ENCODE data around the gene GALNT8.
"Not testable (repeated sequence)": the region's sequence is repeated elsewhere in the genome, so short reads cannot be mapped to it uniquely, and the experiment has no call there.

The GALNT8 gene

DNA sequence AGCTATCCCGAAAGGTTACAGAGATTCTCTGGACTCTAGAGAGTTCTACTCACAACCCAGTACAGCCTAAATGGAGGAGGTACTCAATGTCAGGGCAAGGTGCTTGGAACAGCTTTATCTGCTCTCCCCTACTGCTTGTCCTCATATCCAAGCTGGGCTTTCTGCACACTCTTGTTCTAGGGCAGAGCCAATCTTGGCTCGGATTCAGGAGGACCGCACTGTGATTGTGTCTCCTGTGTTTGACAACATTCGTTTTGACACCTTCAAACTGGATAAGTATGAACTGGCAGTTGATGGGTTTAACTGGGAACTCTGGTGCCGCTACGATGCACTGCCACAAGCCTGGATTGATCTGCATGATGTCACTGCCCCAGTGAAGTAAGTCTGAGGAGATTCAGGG is 25.0 kb downstream of the GALNT8 start:
- DNase-seq: no peak

DNA sequence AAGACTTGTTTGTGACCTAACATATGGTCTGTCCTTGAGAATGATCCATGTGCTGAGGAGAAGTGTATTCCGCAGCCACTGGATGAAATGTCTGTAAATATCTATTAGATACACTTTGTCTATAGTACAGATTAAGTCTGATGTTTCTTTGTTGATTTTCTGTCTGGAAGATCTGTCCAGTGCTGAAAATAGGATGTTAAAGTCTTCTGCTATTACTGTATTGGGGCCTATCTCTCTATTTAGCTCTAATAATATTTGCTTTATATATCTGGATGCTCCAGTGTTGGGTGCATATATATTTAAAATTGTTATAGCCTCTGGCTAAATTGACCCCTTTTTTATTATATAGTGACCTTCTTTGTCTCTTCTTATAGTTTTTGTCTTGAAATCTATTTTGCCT is 31.5 kb downstream of the GALNT8 start:
- not testable (repeated sequence) for DNase-seq

DNA sequence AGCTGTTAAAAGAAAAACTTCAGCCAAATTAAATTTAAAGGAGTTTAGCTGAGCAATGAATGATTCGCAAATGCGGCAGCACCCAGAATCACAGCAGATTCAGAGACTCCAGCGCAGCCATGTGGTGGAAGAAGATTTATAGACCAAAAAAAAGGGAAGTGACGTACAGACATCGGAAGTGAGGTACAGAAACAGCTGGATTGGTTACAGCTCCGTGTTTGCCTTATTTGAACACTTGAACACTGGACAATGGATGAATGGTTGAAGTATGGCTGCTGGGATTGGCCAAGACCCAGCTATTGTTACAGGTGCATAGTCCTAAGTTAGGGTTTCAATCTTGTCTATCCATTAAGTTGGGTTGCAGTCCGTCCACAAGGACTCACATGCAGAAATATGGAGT is 42.6 kb downstream of the GALNT8 start:
- DNase-seq: no peak

GRCh38 chr12:4763549-4763948 is 43.3 kb downstream of the GALNT8 start:
- DNase-seq: no peak

DNA sequence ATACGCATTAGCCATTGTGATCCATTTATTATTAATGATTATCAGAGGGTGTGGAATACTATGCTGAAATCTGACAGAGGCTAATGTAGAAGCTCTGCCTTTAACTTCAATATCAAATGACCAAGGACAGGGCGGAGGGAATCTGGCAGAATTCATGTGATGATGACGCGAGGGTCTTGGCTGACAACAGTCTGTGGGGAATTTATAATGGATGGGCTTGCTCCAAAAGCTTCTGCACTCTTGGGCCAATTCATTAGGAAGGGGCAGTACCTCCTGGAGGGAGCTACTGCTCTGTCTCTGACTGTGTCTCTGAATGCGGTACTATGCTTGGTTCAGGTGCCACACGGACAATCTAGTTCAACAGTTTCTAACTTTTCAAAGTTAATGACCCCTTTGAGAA is 46.2 kb downstream of the GALNT8 start:
- DNase-seq: no peak

- no peak for DNase-seq
Measured at GRCh38 chr12:4767186-4767585, 47.0 kb downstream of the GALNT8 start.

GRCh38 chr12:4768341-4768740 is 48.1 kb downstream of the GALNT8 start:
- DNase-seq: no peak

DNA sequence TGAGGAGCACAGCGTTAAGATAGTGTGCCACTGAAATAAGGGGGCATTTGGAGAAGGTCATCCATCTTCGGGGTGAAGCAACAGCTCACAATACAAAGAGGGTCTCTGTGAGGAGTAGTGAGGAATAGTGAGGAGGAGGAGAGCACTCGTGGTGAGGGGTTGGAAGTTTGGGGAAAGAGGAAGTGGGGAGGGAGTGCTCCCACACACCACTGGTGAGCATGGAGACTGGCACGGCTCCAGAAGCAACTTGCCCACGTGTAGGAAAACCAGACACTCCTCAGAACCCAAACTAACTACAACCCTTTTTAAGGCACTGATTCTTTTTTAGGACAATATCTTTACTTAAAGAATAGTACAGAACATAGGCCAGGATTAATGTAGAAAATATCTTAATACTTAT is 48.9 kb downstream of the GALNT8 start:
- no peak for DNase-seq

- DNase-seq: no peak
Measured at GRCh38 chr12:4771172-4771959, 51.2 kb downstream of the GALNT8 start.

- DNase-seq: no peak
Measured at GRCh38 chr12:4771960-4772566, 51.9 kb downstream of the GALNT8 start.

DNA sequence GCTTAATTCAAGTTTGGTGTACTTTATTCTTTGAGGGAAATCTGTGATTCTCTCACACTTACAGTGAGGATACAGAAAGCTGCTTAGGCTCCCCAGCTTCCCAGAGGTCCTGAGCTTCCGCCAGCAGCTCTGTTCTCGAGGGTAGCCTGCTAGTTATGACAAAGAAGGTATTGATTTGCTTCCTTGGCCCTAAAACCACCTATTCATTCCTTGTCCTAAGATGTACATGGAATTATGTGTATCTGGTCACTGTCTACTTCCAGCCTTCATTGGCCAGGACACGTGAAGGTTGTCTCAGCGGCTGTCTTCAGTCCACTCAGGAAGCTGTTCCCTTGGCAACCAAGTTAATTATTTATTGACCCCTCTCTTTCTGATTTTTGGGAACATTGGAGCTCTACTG is 55.7 kb downstream of the GALNT8 start:
- no peak for DNase-seq

GRCh38 chr12:4779749-4780148 is 59.5 kb downstream of the GALNT8 start:
- no peak for DNase-seq

DNA sequence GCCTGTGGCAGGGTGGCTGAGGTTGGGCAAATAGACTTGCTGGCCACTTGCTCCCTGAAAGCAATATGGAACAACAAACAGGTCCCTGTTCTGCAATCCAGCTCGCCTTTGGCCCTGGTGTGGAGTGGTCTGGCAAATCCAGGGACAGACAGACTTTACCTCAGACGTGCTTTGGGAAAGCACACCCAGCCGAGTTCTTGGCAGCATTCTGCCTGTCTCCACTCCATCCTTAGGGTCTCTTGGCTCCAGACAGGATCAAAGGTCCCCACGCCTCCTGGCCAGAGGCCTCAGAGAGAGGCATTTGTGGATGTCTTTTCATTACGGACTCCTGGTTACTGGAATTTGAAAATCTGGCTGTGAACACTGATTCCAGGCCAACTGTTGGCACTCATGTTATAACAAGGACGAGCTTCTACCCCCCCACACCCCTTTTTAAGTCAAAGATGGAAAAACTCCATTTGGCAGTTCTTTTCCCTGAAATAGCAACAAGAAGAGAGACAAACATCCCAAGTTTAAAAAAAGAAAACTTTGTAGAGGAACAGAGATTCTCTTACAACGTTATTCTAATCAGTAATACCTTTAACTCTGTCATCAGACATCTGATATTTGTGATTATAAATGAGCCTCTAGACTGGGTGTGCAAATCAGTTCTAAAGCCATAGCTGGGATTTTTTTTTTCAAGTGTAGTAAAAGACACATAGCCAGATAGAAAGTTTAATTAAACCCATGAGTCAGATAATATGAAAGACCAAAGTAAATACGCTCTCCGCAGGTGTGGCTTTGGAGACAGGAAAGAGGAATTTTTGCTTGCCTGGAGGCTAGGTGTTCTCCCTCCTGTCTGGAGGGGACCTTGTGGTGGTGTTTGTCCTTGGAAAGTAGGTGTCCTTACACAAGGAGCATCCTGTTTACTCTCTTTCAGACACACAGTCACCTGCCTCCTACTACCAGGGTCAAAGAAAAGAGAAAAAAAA is 60.7 kb downstream of the GALNT8 start:
- no peak for DNase-seq

DNA sequence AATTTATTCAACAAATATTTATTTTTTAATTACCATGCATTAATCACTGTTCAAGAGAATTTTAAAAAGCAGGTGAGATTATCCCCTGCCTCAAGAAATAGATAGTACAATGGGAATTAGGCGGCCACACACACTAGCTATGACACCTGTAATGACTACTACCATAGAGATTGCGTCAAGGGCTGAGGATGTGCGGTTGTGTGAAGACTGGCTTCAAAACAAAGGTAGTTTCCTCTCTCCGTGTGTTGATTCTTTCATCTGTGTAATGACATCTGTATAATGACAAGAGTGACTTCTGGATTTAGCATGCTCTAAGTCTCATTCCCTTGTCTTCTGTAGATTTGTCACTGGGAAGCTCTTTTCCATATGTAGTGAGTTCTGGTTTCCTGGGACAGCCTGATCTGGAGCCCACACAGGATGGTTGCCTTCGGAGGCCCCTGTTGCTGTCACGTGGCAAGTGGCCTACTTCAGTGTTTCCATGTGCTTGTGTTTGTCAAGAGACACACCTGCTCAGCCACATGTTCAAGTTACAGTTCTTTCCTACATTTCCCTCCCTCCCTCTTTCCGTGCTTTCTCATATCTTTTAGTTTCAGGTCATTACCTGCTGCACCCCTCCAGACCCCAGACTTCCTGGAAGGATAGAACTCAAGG is 64.3 kb downstream of the GALNT8 start:
- DNase-seq: no peak

DNA sequence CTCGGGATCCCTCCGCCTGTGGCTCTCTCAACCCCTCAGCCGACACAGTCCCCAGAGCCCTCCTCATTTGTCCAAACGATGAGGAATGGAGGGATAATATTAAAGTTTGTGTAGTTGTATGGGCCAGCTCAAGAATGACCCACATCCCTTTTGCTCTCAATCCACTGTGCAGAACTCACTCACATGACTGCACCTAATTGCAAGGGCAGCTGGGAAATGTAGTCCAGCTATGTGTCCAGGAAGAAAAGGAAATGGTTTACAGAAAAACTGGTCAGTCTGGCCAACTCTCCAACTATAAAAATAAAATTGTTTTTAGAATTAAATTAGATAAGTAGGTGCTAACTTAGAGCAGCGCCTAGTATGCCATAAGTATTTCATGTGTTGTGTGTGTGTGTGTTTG is 66.6 kb downstream of the GALNT8 start:
- no peak for DNase-seq

DNA sequence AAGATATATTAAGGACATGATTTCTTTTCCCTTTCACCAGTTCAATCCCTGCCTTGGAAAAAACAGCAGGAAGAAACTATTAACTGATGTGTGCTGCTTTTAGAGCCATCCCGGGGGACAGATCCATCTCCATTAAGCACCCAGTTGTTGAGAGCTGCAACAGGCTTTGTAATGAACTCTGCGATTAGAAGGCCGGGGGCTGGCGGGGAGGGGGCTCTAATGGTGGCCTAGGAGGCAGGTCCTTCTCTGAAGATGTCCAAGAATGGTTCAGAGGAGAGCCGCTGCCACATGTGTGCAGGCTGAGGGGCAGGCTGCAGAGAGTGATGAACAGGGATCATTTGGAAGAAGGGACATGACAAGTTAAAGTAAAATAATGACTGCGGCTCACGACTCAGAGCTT is 67.8 kb downstream of the GALNT8 start:
- DNase-seq: no peak

DNA sequence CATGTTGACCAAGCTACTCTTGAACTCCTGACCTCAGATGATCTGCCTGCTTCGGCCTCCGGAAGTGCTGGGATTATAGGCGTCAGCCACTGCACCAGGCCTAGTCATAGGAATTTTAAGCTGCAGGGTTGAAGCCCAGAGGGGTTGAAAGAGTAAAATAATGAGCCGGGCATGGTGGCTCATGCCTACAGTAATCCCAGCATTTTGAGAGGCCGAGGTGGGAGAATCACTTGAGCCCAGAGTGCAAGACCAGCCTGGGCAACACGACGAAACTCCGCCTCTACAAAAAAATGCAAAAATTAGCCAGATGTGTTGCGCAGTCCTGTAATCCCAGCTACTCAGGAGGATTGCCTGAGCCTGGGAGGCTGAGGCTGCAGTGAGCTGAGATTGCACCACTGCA is 69.6 kb downstream of the GALNT8 start:
- no peak for DNase-seq

DNA sequence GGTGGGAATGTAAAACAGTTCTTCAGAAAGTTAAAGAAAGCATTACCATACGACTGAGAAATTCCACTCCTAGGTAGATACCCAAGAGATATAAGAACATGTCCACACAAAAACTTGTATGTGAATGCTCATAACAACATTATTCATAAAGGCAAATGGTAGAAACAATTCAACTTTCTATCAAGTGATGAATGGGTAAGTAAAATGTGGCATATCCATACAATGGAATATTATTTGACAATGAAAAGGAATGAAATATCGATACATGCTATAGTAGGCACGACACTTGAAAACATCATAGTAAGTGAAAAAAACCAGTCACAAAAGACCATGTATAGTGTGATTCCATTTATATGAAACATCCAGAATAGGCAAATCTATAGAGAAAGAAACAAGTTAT is 71.3 kb downstream of the GALNT8 start:
- no peak for DNase-seq

GRCh38 chr12:4794491-4794890 is 74.3 kb downstream of the GALNT8 start:
- no peak for DNase-seq

DNA sequence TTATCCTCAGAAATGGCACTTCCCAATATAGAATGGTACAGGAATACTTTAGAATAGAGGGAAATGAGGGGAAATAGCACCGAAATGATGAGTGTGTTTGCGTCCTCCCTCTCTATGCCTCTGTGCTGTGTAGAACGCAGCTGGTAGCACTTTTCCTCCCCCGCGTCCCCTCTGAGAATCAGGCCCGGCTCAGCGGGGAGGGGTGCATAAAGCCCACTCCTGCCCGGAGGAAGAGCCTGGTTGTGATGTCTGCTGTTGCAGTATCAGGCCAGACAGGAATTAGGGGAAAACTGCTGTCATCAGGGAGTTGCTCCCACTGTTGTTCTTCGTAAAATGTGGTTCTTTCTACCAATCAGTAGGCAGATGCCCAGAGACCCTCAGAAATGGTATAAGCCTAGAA is 76.0 kb downstream of the GALNT8 start:
- no peak for DNase-seq

GRCh38 chr12:4796694-4797482 is 76.7 kb downstream of the GALNT8 start:
- DNase-seq: no peak

- no peak for DNase-seq
Measured at GRCh38 chr12:4800555-4800954, 80.4 kb downstream of the GALNT8 start.

All from SIG-M5 (cell line).